Stimulated activated CD8-positive, alpha-beta memory T cell treated with anti-CD3 and anti-CD28 coated beads, Interleukin-12 subunit alpha, Interleukin-12 subunit beta, amount 100 ng/mL, for 24 hours (primary cell): ENCODE measurements around the gene GNG7.
"Not testable (repeated sequence)": the region's sequence is repeated elsewhere in the genome, so short reads cannot be mapped to it uniquely, and the experiment has no call there.

Experiments used
- DNase-seq: peaks from one replicate; pipeline ENCODE4 v3.0.0-alpha.2; 2020; ENCODE audit errors: extremely low read depth

The GNG7 gene

DNA sequence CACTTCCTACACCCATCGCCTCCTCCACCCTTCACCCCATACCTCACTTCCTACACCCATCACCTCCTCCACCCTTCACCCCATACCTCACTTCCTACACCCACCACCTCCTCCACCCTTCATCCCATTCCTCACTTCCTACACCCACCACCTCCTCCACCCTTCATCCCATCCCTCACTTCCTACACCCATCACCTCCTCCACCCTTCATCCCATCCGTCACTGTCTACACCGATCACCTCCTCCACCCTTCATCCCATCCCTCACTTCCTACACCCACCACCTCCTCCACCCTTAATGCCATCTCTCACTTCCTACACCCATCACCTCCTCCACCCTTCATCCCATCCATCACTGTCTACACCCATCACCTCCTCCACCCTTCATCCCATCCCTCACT lies 10.7 kb upstream of the GNG7 start:
- DNase-seq, result not testable (repeated sequence)

DNA sequence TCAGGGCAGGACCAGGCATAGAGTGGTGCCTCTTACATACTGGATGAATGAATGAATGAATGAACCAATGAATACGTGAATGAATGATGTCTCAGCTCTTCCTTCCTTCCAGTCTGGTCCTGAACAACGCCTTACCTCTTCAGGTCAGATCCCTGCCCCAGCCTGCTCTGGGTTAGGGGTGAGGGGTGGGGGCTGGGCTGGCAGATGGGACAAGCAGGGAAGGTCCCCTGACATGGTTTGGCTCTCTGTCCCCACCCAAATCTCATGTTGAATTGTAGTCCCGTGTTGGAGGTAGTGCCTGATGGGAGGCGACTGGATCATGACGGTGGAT lies 9.3 kb upstream of the GNG7 start:
- no peak for DNase-seq

DNA sequence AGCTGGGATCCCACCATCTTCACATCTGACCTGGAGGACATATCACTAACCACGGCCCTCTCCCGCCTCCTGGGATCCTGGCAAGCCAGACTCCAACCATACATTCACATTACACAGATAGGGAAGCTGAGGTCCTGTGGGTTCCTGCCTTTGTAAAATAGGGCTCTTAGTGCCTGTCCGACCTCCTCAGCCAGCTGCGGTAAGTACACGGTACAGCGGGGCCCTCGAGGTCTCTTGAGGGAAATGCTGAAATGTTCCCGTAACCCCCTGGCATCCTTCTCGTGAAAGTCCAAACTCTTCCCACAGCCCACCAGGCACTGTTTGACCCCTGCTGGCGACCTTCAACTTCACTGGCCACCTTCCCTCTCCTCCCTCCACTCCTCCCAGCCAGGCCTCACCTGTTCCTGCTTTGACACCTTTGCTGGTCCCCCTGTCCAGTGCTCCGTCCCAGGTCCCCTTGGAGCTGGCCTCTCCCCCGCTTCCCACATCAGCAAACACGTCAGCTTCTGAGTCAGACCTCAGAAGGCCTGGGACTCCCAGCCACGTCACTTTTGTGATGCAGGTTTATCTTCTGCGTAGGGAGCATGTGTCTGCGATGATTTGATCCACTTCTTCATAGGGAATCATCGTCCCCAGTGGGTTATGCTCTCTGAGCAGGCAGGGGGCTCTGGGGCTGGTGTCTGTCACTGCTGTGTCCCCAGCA lies 8.8 kb upstream of the GNG7 start:
- no peak for DNase-seq

DNA sequence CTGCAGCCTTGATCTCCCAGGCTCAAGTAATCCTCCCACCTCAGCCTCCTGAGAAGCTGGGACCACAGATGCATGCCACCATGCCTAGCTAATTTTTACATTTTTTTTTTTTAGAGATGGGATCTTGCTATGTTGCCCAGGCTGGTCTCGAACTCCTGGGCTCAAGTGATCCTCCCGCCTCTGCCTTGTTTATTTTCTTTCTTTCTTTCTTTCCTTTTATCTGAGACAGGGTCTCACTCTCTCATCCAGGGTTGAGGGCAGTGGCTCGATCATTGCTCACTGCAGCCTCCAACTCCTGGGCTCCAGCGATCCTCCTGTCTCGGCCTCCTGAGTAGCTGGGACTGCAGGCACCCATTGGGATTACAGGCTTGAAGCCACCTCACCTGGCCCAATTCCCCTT lies 3.8 kb upstream of the GNG7 start:
- no peak for DNase-seq

DNA sequence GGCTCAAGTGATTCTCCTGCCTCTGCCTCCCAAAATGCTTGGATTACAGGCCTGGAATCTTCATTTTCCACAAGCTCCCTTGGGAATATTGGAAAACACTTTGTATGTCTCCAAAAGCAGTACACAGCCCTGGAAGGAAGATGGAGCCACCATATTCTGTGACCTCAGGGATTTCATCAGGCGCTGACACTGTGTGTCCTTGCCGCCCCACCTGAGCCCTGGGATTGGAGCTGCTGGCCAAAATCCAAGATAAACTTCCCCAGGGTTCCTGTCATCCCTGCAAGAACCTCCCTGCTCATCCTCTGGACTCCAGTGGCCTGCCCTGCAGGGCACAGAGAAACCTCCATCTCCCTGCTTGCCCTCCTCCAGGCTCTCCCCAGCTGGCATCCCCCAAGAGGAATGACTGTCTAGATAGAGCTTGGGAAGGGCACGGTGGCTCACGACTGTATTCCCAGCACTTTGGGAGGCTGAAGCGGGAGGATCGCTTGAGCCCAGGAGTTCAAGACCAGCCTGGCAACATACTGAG lies 1.3 kb upstream of the GNG7 start:
- no peak for DNase-seq

DNA sequence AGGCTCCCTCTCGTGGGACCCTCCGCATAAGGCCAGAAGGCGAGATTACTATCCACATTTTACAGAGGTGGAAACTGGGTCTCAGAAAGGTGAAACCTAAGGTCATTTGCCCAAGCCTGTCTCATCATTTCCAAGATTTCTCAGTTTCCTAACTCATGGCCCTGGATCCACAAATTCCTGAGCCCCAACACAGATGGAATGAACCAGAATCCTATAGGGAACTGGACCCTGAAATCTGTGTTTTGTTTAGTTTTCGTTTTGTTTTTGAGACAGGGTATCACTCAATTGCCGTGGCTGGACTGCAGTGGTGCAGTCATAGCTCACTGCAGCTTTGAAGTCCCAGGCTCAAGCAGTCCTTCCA lies 563 bp upstream of the GNG7 start:
- DNase-seq, result no peak

DNA sequence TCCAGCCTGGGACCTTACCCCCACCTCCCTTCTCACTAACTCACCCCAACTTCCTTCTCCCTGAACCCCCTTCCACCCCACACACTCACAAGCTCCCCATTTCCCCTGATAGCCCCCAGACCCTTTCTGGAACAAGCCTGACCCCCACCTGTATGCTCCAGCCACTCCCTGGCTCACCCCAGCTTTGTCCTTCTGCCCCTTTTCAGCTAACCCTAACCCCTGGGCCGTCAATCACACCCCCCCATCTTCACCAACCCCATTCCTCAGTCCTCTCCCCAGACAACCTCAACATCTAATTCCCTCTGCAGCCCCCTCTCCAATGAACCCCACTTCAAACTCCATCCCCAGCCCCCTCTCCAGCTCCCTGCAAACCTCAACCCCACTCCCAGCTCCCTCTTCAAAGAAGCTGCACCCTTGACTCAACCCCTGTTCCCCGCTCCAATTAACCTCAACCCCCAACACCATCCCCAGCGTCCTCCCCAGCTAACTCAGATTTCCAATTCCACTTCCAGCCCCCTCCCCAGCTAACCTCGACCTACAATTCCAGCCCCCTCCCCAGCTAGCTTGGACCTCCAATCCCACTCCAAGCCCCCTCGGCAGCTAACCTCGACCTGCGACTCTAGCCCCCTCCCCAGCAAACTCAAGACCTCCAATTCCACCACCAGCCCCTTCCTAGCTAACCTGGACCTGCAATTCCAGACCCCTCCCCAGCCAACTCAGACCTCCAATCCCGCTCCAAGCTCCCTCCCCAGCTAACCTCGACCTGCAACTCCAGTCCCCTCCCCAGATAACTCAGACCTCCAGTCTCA lies 929 bp downstream of the GNG7 start:
- DNase-seq, result no peak

DNA sequence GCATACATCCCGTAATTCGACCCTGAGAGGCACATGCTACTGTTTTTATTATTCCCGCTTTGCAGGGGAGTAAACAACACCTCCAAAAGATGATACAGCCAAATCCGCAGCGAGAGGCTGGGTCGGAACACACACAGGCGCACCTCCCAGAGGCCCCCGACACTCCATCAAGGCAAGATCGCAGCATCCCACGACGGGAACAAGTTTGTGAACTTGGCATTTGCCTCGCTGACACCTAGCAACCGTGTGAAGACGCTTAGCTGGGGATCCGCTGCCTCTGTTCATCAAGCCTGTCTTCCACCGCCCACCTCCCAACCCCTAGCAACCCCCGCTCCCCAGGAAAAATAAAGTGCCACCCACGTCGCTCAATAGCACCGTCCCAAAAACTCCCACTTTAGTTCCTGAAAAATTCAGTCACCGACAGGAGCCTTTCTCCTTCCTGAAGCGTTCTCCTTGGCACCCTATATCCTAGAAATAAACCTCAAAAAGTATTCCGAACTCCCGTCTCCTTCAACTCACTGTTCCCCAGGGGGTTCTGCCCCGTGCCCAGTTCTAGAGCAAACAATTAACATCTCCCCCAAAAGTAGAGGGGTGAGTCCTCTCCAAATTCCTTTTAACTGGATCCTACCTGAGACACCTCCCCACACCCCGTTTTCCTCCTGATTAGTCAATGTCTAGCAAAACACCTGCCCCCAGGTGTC lies 1.7 kb downstream of the GNG7 start:
- DNase-seq, result no peak

DNA sequence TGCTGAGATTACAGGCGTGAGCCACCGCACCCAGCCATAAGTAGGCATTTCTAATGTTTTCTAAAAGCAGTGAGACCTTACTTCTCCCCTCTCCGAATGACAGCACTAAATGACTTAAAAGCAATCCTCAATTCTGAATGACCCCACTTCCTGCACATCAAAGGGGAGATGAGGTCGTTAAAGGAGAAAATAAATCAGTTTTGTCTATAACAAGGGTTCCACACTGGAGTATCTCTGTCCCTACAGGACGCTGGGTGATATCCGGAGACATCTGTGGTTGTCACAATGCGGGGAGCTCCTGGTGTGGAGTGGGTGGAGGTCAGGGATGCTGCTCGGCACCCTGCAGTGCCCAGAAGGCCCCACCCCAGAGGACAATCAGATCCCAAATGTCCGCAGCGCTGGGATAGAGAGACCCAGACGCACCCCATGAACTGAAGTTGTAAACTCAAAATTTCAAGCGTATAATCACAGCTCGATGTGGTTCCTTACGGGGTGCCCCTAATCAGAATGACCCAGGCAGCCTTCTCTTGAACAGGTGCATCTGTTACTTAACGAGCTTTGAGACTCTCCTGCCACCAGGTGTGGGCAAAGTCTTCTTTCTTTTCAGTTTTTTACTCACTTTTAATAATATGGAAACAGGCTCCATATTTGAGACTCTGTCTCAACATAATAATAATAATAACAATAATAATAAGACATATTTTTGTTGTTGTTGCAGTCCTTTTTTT lies 2.9 kb downstream of the GNG7 start:
- no peak for DNase-seq

DNA sequence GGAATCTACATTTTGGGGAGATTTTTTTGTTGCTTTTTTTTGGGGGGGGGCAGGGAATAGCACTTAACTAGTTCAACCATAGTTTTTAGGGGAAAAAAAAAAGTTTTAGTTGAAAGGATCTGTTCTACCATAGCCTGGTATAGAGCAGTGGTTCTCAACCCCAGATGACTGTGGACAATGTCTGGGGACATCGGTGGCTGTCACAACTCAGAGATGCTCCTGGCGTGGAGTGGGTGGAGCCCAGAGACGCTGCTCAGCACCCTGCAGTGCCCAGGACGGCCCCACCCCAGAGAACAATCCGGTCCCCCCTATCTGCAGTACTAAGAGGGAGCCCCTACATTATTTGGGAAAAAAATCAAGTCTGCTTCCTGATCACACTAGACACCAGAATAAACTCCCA lies 8.3 kb downstream of the GNG7 start:
- DNase-seq, result no peak

DNA sequence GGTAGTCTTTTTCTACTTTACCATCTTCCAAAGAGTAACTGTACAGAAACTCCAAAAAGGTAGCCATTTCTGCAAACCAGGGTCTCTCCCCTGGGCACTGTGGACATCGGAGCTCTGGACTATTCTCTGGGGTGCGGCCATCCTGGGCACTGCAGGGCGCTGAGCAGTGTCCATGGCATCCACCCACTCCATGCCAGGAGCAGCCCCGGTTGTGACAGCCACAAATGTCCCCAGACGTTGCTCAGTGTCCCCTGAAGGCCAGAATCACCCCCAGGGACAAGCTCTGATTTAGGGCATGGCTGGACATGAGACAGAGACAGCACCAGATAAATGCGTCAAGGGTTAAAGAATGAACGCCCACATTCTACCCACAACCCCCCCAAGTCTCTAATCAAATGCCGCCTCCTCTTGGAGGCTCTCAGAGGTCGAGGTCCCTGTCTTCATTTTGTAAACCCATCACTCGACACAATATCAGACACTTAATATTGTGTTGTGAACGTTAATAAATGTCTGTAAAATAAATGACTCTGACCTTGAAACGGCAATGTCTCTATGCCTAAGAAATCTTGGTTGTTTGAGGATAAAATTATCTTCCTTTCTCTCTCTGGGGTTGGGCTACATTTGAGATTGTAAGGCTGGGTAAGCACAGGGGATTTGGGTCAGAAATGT lies 8.9 kb downstream of the GNG7 start:
- DNase-seq, result no peak

DNA sequence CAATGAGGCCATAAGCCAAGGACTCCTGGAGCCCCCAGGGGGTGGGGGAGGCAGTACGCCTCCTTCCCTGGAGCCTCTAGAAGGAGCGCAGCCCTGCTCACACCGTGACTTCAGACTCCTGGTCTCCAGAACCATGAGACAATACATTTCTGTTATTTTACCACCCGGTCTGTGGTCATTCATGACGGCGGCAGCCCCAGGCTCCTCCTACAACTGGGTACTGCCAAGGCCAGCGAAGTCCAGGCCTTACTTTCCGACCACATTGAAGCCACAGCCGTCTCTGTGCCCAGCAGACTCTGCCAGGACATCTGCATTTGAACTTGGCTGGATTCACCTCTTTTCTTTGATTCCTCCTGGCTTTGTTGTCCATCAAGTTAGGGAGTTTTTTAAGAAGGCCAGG lies 10.5 kb downstream of the GNG7 start:
- no peak for DNase-seq

DNA sequence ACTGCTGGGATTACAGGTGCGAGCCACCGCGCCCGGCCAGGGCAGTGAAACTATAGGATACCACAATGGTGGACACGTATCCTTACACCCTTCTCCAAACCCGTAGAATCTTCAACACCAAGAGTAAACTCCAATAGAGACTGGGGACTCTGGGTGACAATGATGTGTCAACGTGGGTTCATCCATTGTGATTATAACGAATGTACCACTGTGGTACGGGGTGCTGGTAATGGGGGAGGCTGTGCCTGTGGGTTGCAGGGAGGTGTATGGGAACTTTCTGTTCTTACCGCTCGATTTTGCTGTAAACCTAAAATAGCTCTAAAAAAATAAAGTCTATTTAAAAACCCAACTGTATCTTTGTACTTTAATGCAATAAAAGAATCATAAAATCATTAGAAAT lies 11.6 kb downstream of the GNG7 start:
- DNase-seq, result no peak

DNA sequence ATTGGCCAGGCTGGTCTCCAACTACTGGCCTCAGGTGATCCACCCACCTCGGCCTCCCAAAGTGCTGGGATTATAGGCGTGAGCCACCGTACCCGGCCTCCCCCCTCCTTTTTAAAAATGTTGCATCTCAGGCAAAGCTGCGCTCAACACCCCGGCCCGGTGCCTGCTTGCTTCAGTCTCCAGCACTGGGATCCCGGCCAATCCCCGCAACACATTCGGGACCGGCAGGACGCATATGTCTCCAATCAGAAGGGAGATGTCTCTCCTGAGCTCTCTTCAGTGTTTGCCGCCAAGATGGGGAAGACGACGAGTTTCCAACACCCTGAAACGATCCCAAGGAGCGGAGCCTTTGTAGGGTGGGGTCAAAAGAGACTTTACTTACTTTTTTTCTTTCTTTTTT lies 16.1 kb downstream of the GNG7 start:
- DNase-seq, result no peak

DNA sequence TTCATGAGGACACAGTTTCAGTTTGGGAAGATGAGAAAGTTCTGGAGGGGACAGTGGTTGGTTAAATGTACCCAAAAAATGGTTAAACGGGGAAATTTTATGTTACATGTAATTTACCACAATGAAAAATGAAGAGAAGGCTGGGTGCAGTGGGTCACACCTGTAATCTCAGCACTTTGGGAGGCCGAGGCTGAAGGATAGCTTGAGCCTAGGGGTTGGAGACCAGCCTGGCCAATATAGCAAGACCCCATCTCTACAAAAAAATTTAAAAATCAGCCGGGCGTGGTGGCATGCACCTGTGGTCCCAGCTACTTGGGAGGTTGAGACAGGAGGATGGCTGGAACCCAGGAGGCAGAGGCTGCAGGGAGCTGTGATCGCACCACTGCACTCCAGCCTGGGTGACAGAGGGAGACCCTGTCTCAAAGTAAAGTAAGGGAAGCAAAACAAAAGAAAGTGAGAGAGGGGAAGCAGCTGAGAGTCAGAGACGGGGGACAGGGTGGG lies 17.2 kb downstream of the GNG7 start:
- no peak for DNase-seq

DNA sequence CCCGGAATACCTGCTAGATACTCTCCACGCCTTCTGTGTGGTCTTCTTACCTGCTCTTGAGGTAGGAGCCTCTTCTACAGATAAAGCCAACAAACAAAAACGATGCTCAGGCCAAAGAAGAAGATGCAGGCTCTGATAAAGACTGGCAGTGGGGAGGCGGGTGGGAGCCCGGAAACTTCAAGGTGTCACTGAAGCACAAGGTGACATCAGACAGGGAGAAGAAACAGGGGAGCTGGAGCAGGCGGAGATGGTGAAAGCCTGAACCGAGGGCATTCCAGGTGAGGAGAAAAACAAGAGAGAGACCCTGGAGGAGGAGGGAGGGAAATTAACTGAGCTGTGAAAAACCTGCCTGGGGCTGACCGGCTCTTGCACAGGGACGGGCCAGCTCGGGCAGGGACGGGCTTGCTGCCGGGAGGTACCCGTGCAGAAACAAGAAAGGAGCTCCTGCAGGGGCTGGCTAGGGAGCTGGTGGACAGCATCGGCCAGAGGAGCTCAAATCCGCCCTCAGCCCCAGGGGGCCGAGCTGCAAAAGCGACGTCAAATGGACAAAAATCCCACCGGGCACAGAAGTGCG lies 19.0 kb downstream of the GNG7 start:
- DNase-seq, result no peak

DNA sequence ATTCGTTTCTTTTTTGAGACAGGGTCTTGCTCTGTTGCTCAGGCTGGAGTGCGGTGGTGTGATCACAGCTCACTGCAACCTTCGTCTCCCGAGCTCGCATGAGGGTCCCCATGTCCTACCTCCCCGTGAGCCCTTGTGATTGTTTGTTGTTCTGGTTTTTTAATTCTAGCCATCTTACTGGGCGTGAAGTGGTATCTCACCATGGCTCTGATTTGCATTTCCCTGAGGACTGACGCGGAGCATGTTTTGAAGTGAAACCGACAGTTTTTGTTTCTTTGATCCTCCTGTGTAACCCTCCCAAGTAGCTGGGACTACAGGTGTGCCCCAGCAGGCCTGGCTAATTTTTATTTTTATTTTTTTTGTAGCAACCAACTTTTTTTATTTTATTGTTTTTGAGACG lies 21.7 kb downstream of the GNG7 start:
- no peak for DNase-seq

DNA sequence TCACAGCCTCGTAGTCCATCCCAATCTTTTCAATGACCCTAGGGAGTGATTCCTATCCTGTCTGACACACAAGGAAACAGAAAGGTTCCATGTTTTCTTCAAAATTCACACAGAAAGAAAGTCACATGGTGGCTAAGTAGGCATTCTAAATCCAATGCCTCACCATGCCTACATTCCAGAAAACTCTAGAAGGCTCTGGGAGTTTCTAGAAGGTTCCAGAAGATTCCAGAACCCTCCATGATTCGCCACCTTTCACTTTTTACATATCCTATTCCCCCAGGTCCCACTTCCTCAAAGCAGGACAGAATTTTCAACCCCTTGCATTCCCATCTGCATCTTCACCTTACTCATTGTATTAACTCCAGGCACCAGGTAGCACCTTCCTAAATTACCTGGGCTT lies 23.1 kb downstream of the GNG7 start:
- no peak for DNase-seq

DNA sequence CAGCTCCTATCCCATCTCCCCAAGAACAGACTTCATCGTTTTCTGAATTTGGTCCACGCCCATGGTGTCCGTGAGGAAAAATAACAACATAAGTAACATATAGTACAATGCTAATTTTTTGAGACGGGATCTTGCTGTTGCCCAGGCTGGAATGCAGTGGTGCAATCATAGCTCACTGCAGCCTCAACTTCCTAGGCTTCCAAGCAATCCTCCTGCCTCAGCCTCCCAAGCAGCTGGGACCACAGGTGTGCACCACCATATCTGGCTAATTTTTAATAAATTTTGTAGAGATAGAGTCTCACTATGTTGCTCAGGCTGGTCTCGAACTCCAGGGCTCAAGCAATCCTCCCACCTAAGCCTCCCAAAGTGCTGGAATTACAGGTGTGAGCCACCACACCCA lies 23.5 kb downstream of the GNG7 start:
- not testable (repeated sequence) for DNase-seq

DNA sequence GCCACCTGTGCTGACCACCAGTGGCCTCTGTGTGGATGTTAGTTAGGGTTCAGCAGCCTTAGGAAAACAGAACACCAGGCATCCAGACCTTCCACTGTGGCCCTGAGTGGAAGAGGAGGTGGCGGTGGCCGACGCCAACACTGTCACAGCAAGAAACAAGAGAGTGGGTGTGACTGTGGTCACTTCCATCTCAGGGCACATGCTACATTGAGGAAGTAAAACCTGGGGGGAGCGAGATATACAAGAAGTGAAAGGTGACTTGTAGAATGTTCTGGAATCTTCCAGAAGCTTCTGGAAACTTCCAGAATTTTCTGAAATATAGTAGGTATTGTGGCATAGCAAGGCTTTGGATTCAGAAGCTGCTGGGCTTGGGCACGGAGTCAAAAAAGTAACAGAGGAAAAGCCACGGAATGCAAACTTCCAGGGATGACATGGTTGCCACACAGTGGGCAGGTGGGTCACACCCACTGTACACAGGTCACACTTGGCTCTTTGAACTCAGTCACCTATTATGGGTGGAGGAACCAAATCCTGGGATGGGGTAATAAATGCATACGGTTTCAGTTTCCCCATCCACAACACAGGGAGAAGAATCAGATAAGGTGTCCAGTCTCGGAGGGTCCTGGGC lies 24.3 kb downstream of the GNG7 start:
- no peak for DNase-seq

DNA sequence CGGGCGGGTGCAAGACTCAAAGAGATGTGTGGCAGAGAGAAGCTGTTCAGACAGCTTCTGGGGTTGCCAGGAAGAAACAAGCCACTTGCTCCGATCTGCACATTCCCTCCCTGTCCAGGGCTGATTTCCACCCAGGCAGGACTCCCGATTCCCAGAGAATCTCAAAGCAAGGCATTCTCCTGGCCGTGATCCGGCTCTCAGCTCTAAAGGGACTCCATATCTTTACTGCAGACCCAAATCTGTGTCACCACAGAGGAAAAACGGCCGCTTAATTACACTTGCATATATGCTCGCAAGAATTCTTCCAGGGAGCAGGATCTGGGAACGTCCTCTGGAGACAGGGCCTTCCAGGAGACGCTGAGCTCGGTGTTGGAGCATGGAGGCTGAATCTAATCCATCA lies 25.7 kb downstream of the GNG7 start:
- DNase-seq, result no peak
